Renal pelvis (tissue), 4 donors: ENCODE results near the gene NAV2. TPM values are rescaled to one million over a fixed set of nuclear protein-coding genes. Genes with fewer than 3 reads are reported as not detected.

ENCODE experiments used
- DNase-seq: peaks from one replicate; pipeline ENCODE4 v3.0.0-alpha.2; 2013
- polyA plus RNA-seq, 3 donors: library from polyadenylated mRNA; unstranded; fragments of 120-200 nt; gene quantifications; one replicate each; pipeline ENCODE4 v1.2.1, GENCODE V29; 2013; ENCODE audit not compliant: insufficient read length in 3 of 3

NAV2 gene
- polyA plus RNA-seq, 3 donors = 34.4 to 54.8 (median 48.4) TPM

GRCh38 chr11:19805827-19806226 lies 93.2 kb downstream of the NAV2 start:
- DNase-seq = no peak

- no peak for DNase-seq
These were observed 93.6 kb downstream of the NAV2 start for GRCh38 chr11:19806251-19806650.

GRCh38 chr11:19808076-19808911 lies 95.7 kb downstream of the NAV2 start:
- DNase-seq = no peak

- DNase-seq = no peak
These were observed 98.2 kb downstream of the NAV2 start for GRCh38 chr11:19810852-19811251.

GRCh38 chr11:19811380-19811779 lies 98.7 kb downstream of the NAV2 start:
- DNase-seq = no peak

GRCh38 chr11:19812096-19812495 lies 99.5 kb downstream of the NAV2 start:
- no peak for DNase-seq

- DNase-seq = no peak
These were observed 100.1 kb downstream of the NAV2 start for GRCh38 chr11:19812710-19813109.

- DNase-seq = no peak
These were observed 100.7 kb downstream of the NAV2 start for GRCh38 chr11:19813158-19813879.

GRCh38 chr11:19814421-19814820 lies 101.8 kb downstream of the NAV2 start:
- DNase-seq = no peak

GRCh38 chr11:19816040-19816439 lies 103.4 kb downstream of the NAV2 start:
- no peak for DNase-seq

- no peak for DNase-seq
These were observed 104.2 kb downstream of the NAV2 start for GRCh38 chr11:19816817-19817216.

- DNase-seq = no peak
These were observed 104.7 kb downstream of the NAV2 start for GRCh38 chr11:19817265-19817851.

- DNase-seq = no peak
These were observed 105.2 kb downstream of the NAV2 start for GRCh38 chr11:19817870-19818269.

- no peak for DNase-seq
These were observed 106.0 kb downstream of the NAV2 start for GRCh38 chr11:19818619-19819018.

- DNase-seq = no peak
These were observed 106.5 kb downstream of the NAV2 start for GRCh38 chr11:19819148-19819547.

- no peak for DNase-seq
These were observed 107.5 kb downstream of the NAV2 start for GRCh38 chr11:19820100-19820499.

- no peak for DNase-seq
These were observed 108.8 kb downstream of the NAV2 start for GRCh38 chr11:19821412-19821875.

- no peak for DNase-seq
These were observed 109.4 kb downstream of the NAV2 start for GRCh38 chr11:19821993-19822392.

GRCh38 chr11:19822531-19822930 lies 109.9 kb downstream of the NAV2 start:
- no peak for DNase-seq

GRCh38 chr11:19826606-19827005 lies 114.0 kb downstream of the NAV2 start:
- DNase-seq = peak; percentile 66

GRCh38 chr11:19827399-19828135 lies 114.9 kb downstream of the NAV2 start:
- DNase-seq = no peak
